H1 (cell line): ENCODE results near the gene WNK4. TPM values are rescaled to one million over a fixed set of nuclear protein-coding genes. Genes with fewer than 3 reads are reported as not detected.

Experiments used
- CTCF ChIA-PET: fragments of 300-600 bp; sonication (Branson Sonifier 250); formaldehyde crosslinking; loops from one replicate; lab custom pipeline; 2021; ENCODE audit not compliant: partially characterized antibody; lab: Charles Lee
- POLR2A ChIA-PET: fragments of 300-600 bp; sonication (Branson Sonifier 250); formaldehyde crosslinking; loops from one replicate; lab custom pipeline; 2021; ENCODE audit warnings: inconsistent platforms; ENCODE audit not compliant: partially characterized antibody; lab: Charles Lee
- DNase-seq, 2 experiments: peaks; one replicate each; pipeline versions ENCODE4 v3.0.0 to v3.0.0-alpha.2; 2010 to 2022; ENCODE audit warnings: low spot score in 2 of 2, low read depth in 1 of 2, mixed read lengths in 1 of 2
- FAIRE-seq: peaks from 2 replicates; lab custom pipeline; 2011; peaks lifted over from hg19 to GRCh38; lab: Jason Lieb, UNC
- H2AFZ ChIP-seq: 2 replicates; pipeline ENCODE4 v1.8.1; 2012; ENCODE audit warnings: low read length, inconsistent platforms
- H2AK5ac ChIP-seq: 2 replicates; pipeline ENCODE4 v1.6.1; 2013; ENCODE audit warnings: low read depth, low read length
- H2BK120ac ChIP-seq: replicated peaks from 2 replicates; pipeline ENCODE3; 2013; ENCODE audit warnings: low read depth, low read length, inconsistent platforms
- H2BK12ac ChIP-seq: 2 replicates; pipeline ENCODE4 v1.6.1; 2013; ENCODE audit warnings: low read depth, low read length
- H2BK15ac ChIP-seq: 2 replicates; pipeline ENCODE4 v1.6.1; 2013; ENCODE audit warnings: low read length
- H2BK20ac ChIP-seq: 2 replicates; pipeline ENCODE4 v1.6.1; 2013; ENCODE audit warnings: low read length
- H2BK5ac ChIP-seq: 2 replicates; pipeline ENCODE4 v1.6.1; 2013; ENCODE audit warnings: low read depth, low read length
- H3K14ac ChIP-seq: 2 replicates; pipeline ENCODE4 v1.6.1; 2013; ENCODE audit warnings: inconsistent platforms; ENCODE audit not compliant: insufficient read length
- H3K18ac ChIP-seq: 2 replicates; pipeline ENCODE4 v1.6.1; 2013; ENCODE audit warnings: low read length; ENCODE audit errors: extremely low read depth
- H3K23ac ChIP-seq: 2 replicates; pipeline ENCODE4 v1.6.1; 2013; ENCODE audit warnings: inconsistent platforms; ENCODE audit not compliant: insufficient read length
- H3K23me2 ChIP-seq: 2 replicates; pipeline ENCODE4 v1.6.1; 2013; ENCODE audit warnings: low read depth, low read length
- H3K27ac ChIP-seq: 2 replicates; pipeline ENCODE4 v1.6.1; 2011; ENCODE audit warnings: low read depth, low read length, inconsistent platforms
- H3K27me3 ChIP-seq, 4 experiments: replicated peaks in 1 of 4; 1 replicate in 1 of 4; 2 replicates in 3 of 4; pipeline versions ENCODE4 v1.6.1 to v1.8.1; 2011 to 2013; ENCODE audit warnings: low read length in 3 of 4, mild to moderate bottlenecking in 3 of 4, inconsistent platforms in 2 of 4, mixed read lengths in 2 of 4, moderate library complexity in 1 of 4; ENCODE audit not compliant: control insufficient read depth in 3 of 4, insufficient read depth in 3 of 4; ENCODE audit errors: extremely low read depth in 1 of 4
- H3K36me3 ChIP-seq, 4 experiments: 2 replicates each; pipeline versions ENCODE4 v1.6.1 to v1.8.1; 2011 to 2013; ENCODE audit warnings: mild to moderate bottlenecking in 4 of 4, low read length in 3 of 4, moderate library complexity in 2 of 4, control low read depth in 1 of 4, inconsistent platforms in 1 of 4; ENCODE audit not compliant: insufficient read depth in 4 of 4, control insufficient read depth in 2 of 4
- H3K4ac ChIP-seq: replicated peaks from 2 replicates; pipeline ENCODE3; 2013; ENCODE audit warnings: low read length, low read depth, mixed read lengths, inconsistent platforms; ENCODE audit not compliant: insufficient read length
- H3K4me1 ChIP-seq, 4 experiments: replicated peaks in 1 of 4; 1 replicate in 1 of 4; 2 replicates in 3 of 4; pipeline versions ENCODE4 v1.6.1 to v1.8.1; 2011 to 2013; ENCODE audit warnings: low read length in 3 of 4, inconsistent platforms in 2 of 4, mixed read lengths in 1 of 4; ENCODE audit not compliant: insufficient read depth in 4 of 4, control insufficient read depth in 3 of 4
- H3K4me2 ChIP-seq, 2 experiments: 2 replicates each; pipeline versions ENCODE4 v1.6.1 to v1.8.1; 2011 to 2013; ENCODE audit warnings: low read depth in 2 of 2, low read length in 2 of 2, control low read depth in 1 of 2, inconsistent platforms in 1 of 2, mild to moderate bottlenecking in 1 of 2; ENCODE audit not compliant: insufficient read depth in 1 of 2
- H3K4me3 ChIP-seq, 4 experiments: fragments of 200-600, 300-600 bp in 1 of 4; sonication (generic), shearing (Covaris generic), sonication (Bioruptor Twin) in 1 of 4; 2 replicates each; pipeline versions ENCODE4 v1.5.1 to v1.8.1; 2011 to 2016; ENCODE audit warnings: low read length in 4 of 4, low read depth in 3 of 4, control low read depth in 2 of 4, inconsistent platforms in 2 of 4, mild to moderate bottlenecking in 2 of 4, mixed read lengths in 1 of 4, moderate library complexity in 1 of 4; ENCODE audit not compliant: insufficient read depth in 2 of 4; ENCODE audit errors: extremely low read depth in 1 of 4
- H3K56ac ChIP-seq: replicated peaks from 2 replicates; pipeline ENCODE3; 2013; ENCODE audit warnings: low read depth, mild to moderate bottlenecking, mixed read lengths, low read length, inconsistent platforms; ENCODE audit not compliant: insufficient read length
- H3K79me1 ChIP-seq: 2 replicates; pipeline ENCODE4 v1.6.1; 2013; ENCODE audit warnings: low read depth, low read length, control low read depth
- H3K79me2 ChIP-seq, 2 experiments: 2 replicates each; pipeline versions ENCODE4 v1.6.1 to v1.8.1; 2012 to 2013; ENCODE audit warnings: low read length in 2 of 2, mild to moderate bottlenecking in 2 of 2, inconsistent platforms in 1 of 2; ENCODE audit not compliant: insufficient read depth in 2 of 2, control insufficient read depth in 1 of 2
- H3K9ac ChIP-seq, 4 experiments: replicated peaks in 1 of 4; 1 replicate in 1 of 4; 2 replicates in 3 of 4; pipeline versions ENCODE4 v1.6.1 to v1.8.1; 2011 to 2013; ENCODE audit warnings: low read depth in 3 of 4, low read length in 3 of 4, control low read depth in 2 of 4, mild to moderate bottlenecking in 2 of 4, moderate library complexity in 2 of 4, inconsistent platforms in 1 of 4; ENCODE audit errors: extremely low read depth in 1 of 4
- H3K9me3 ChIP-seq, 2 experiments: 2 replicates each; pipeline versions ENCODE4 v1.6.1 to v1.8.1; 2012 to 2013; ENCODE audit warnings: mild to moderate bottlenecking in 2 of 2, moderate library complexity in 2 of 2, control low read depth in 1 of 2, inconsistent platforms in 1 of 2, low read depth in 1 of 2, low read length in 1 of 2, mixed read lengths in 1 of 2; ENCODE audit not compliant: insufficient read depth in 2 of 2
- H4K20me1 ChIP-seq, 2 experiments: replicated peaks in 1 of 2; 2 replicates each; pipeline versions ENCODE3 to v1.8.1; 2011 to 2013; ENCODE audit warnings: inconsistent platforms in 2 of 2, low read length in 2 of 2, mild to moderate bottlenecking in 1 of 2; ENCODE audit not compliant: insufficient read depth in 2 of 2, control insufficient read depth in 1 of 2
- H4K5ac ChIP-seq: 2 replicates; pipeline ENCODE4 v1.6.1; 2013; ENCODE audit warnings: low read length, low read depth, mixed read lengths, inconsistent platforms; ENCODE audit not compliant: insufficient read length
- H4K8ac ChIP-seq: 2 replicates; pipeline ENCODE4 v1.8.0; 2013; ENCODE audit warnings: mild to moderate bottlenecking, moderate library complexity, low read length, inconsistent platforms; ENCODE audit not compliant: insufficient read depth; ENCODE audit errors: extremely low read depth
- H4K91ac ChIP-seq: replicated peaks from 2 replicates; pipeline ENCODE3; 2013; ENCODE audit warnings: low read length, mixed read lengths, inconsistent platforms; ENCODE audit not compliant: insufficient read length
- CEBPB ChIP-seq: IDR thresholded peaks from 2 replicates; pipeline ENCODE4 v1.6.1; 2012; ENCODE audit warnings: low read depth, low read length
- CHD1 ChIP-seq: IDR thresholded peaks from 2 replicates; pipeline ENCODE4 v1.6.1; 2012; ENCODE audit warnings: low read depth, low read length, improper control_type of control experiment
- PHF8 ChIP-seq: fragments of 200-600 bp; sonication (generic); conservative IDR thresholded peaks from 2 replicates; pipeline ENCODE4 v1.7.1; 2012; ENCODE audit warnings: low read depth, mild to moderate bottlenecking, inconsistent platforms, low read length, moderate library complexity
- TCF12 ChIP-seq: IDR thresholded peaks from 2 replicates; pipeline ENCODE4 v1.6.1; 2011; ENCODE audit warnings: low read depth, mild to moderate bottlenecking, low read length
- TEAD4 ChIP-seq: IDR thresholded peaks from 2 replicates; pipeline ENCODE4 v1.6.1; 2012; ENCODE audit warnings: low read depth, low read length, inconsistent platforms, mixed read lengths
- ZNF274 ChIP-seq: IDR thresholded peaks from 2 replicates; pipeline ENCODE4 v1.7.0; 2012; ENCODE audit warnings: low read length, borderline replicate concordance; ENCODE audit errors: extremely low read depth
- WGBS, 2 experiments: shearing (Covaris generic) in 1 of 2; methylation state at CpG; one replicate each; pipeline versions ENCODE4 v1.1.6 to v1.1.7; 2013 to 2015; ENCODE audit warnings: low lambda C conversion rate in 2 of 2, mixed read lengths in 2 of 2, inconsistent platforms in 1 of 2, low coverage in 1 of 2, missing lambda C conversion rate in 1 of 2; ENCODE audit not compliant: insufficient replicate concordance in 2 of 2, insufficient coverage in 1 of 2, insufficient read length in 1 of 2; ENCODE audit errors: extremely low coverage in 1 of 2, missing lambda C conversion rate in 1 of 2; 5-methylcytosine and 5-hydroxymethylcytosine counted together
- polyA plus RNA-seq, 7 experiments: library from polyadenylated mRNA; depleted of rRNA in 3 of 7; stranded (reverse) in 5 of 7; unstranded in 2 of 7; fragments of >200 nt in 5 of 7; fragments of 200-250 nt in 2 of 7; gene quantifications; 1 replicate in 5 of 7; 2 replicates in 1 of 7; 4 replicates in 1 of 7; pipeline versions ENCODE4 v1.2.1 to v1.2.3, GENCODE V29; 2011 to 2013; ENCODE audit warnings: missing spikeins in 2 of 7, mixed read lengths in 2 of 7
- total RNA-seq: library from RNA; stranded (reverse); fragmentation: NEBNext Ultra II Directional; extraction: Animal tissue kit (Norgen Biotek cat#: 25700); gene quantifications from 2 replicates; pipeline ENCODE4 v1.2.1, GENCODE V29; 2021
- TF ChIP-seq, protein P1 (sequence below): IDR thresholded peaks from 2 replicates; pipeline ENCODE4 v1.6.1; 2012; ENCODE audit warnings: low read length, inconsistent platforms

Gene WNK4
- total and polyA plus RNA-seq, 2 of the 8 experiments (the other 6 are each of a cell fraction or from before 2014, with no cell fraction given), result 0.21 to 1.7 TPM

DNA sequence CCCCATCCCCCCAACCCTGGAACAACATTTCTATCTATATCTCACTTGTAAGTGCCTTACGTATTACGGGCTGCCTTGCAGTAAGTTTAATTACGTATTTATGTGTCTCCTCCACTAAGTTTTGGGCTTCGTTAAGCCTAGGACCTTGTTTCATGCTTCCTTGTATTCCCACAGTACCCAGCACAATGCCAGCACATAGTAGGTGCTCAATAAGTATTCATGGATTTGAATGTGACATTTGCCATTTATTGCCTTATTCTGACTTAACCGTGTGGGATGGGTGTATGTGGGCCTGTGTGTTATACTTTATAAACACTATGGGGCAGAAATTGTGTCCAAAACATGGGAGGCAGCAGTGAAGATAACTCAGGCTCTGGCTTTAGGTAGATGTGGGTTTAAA, 12.1 kb downstream of the WNK4 start:
- Histone ChIP-seq H4K20me1 (peaks cover 0 to 2% of the 10 kb centered on the region in 2 experiments), H2BK15ac (no peak overlapping the region), H3K79me1 (no peaks in the 10 kb centered on the region), H3K4me1 (peaks cover 0 to 3% (median under 1%) of the 10 kb centered on the region in 4 experiments; a peak in 3 of 7 replicates), H4K5ac (no peak overlapping the region), H3K36me3 (no peaks in the 10 kb centered on the region), H3K4me3 (no peak overlapping the region), H3K23me2 (no peaks in the 10 kb centered on the region), H2BK20ac (no peak overlapping the region), H2BK5ac (no peak overlapping the region), H4K91ac (no peak overlapping the region), H2BK120ac (no peak overlapping the region), H3K56ac (no peak overlapping the region), H2BK12ac (no peak overlapping the region), H3K4me2 (no peak overlapping the region), H3K9me3 (no peaks in the 10 kb centered on the region), H3K9ac (no peak overlapping the region), H3K23ac (no peak overlapping the region), H3K14ac (no peak overlapping the region), H2AK5ac (no peak overlapping the region), H4K8ac (no peak overlapping the region), H2AFZ (no peak overlapping the region), H3K27me3 (peaks cover 0 to 8% (median 0%) of the 10 kb centered on the region in 4 experiments; a peak in 1 of 7 replicates), H3K4ac (no peak overlapping the region), H3K79me2 (peaks cover 0 to 1% of the 10 kb centered on the region in 2 experiments; a peak in 2 of 4 replicates), H3K18ac (no peak overlapping the region), H3K27ac (no peak overlapping the region)
- no peak for TF ChIP-seq ZNF274
- TF ChIP-seq PHF8, result no peak
- TF ChIP-seq, protein P1, sequence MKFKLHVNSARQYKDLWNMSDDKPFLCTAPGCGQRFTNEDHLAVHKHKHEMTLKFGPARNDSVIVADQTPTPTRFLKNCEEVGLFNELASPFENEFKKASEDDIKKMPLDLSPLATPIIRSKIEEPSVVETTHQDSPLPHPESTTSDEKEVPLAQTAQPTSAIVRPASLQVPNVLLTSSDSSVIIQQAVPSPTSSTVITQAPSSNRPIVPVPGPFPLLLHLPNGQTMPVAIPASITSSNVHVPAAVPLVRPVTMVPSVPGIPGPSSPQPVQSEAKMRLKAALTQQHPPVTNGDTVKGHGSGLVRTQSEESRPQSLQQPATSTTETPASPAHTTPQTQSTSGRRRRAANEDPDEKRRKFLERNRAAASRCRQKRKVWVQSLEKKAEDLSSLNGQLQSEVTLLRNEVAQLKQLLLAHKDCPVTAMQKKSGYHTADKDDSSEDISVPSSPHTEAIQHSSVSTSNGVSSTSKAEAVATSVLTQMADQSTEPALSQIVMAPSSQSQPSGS, result no peak
- no peak for TF ChIP-seq CHD1
- no peak for TF ChIP-seq TCF12
- TF ChIP-seq CEBPB, result no peak
- TF ChIP-seq TEAD4, result no peak
- WGBS, 2 experiments, result 89% methylated on average over 5 of the region's 5 CpGs; no CpG with 5 or more reads in 1 of the 2 experiments
- no peak for FAIRE-seq
- no peak for DNase-seq
- POLR2A ChIA-PET, result interaction anchor here (1.2 to 1.5 kb wide), 2 partner anchors 10 to 12 kb away, joined by 5 to 7 read pairs; partner anchors contain the start of gene WNK4
- CTCF ChIA-PET, result interaction anchor here (1.0 kb wide), 1 partner anchor 49 kb away, joined by 4 read pairs; no protein-coding TSS in a partner anchor
